SH-SY5Y (cell line): ENCODE results near the gene FN3KRP.

Experiments used
- GATA2 ChIP-seq: IDR thresholded peaks from 2 replicates; pipeline ENCODE4 v1.6.1; 2011; ENCODE audit warnings: mild to moderate bottlenecking, low read depth, low read length
- GATA3 ChIP-seq: IDR thresholded peaks from 2 replicates; pipeline ENCODE4 v1.6.1; 2011; ENCODE audit warnings: low read depth, mild to moderate bottlenecking, low read length, moderate library complexity

GRCh38 chr17:82696916-82697807 is 19.3 kb upstream of the FN3KRP start:
- TF ChIP-seq GATA2 = no peak
- TF ChIP-seq GATA3 = no peak
